ENCODE data around the gene KRTAP4-16. TPM values are rescaled to one million over a fixed set of nuclear protein-coding genes. Genes with fewer than 3 reads are reported as not detected.
"Not testable (repeated sequence)": the region's sequence is repeated elsewhere in the genome, so short reads cannot be mapped to it uniquely, and the experiment has no call there.

The KRTAP4-16 gene
- polyA plus RNA-seq, 2 of the 4 experiments (the other 2 are of a cell fraction) = not detected

DNA sequence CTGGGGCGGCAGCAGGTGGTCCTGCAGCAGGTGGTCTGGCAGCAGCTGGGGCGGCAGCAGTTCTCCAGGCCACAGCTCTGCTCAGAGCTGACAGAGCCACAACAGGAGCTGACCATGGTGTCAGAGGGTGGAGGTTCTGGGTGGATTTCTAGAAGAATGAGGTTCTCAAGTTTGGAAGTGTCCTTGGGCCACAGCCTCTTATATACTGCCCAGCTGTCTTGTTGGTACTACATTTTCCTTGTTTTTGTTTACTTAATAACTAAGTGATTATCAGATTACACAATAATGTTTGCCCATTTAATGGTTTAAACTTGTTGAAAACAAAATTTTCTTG is 47.6 kb upstream of the KRTAP4-16 start, which contains the start of gene KRTAP4-5:
KRTAP4-5 (minus strand) TSS at position 174 of the 334 bp plus-strand sequence; CDS start at position 116, 58 bp downstream.
- POLR2A ChIA-PET = no interaction called here
- Histone ChIP-seq H3K4me3 (no peak within 1 kb of the TSS), H3K27ac (no peak within 1 kb of the TSS), H3K9me3 (no peaks in the 10 kb centered on the region), H3K4me1 (no peaks in the 10 kb centered on the region), H3K4me2 (no peak within 1 kb of the TSS)
- peak in 1 of 2 experiments; percentile 39; a peak in 1 of 6 replicates for ATAC-seq
- DNase-seq (ENCODE audit: low read depth in 1 of 2, low spot score in 1 of 2) = no peak
- no peak for TF ChIP-seq CEBPB (IDR thresholded peaks at IDR 0.05)
- TF ChIP-seq CHD4 (IDR thresholded peaks at IDR 0.05; ENCODE audit: borderline replicate concordance) = no peak
- no peak for TF ChIP-seq KDM5A (IDR thresholded peaks at IDR 0.05)
- no peak for TF ChIP-seq HOXB13 (CRISPR knock-in tag; IDR thresholded peaks at IDR 0.05; ENCODE audit: low read depth)
- no peak for TF ChIP-seq NPAS2 (CRISPR knock-in tag; IDR thresholded peaks at IDR 0.05; ENCODE audit: borderline replicate concordance)
- no peak for TF ChIP-seq KDM1A (IDR thresholded peaks at IDR 0.05; ENCODE audit: low read depth)
- TF ChIP-seq ZNF302 (CRISPR knock-in tag; IDR thresholded peaks at IDR 0.05) = no peak
- TF ChIP-seq, protein P1, sequence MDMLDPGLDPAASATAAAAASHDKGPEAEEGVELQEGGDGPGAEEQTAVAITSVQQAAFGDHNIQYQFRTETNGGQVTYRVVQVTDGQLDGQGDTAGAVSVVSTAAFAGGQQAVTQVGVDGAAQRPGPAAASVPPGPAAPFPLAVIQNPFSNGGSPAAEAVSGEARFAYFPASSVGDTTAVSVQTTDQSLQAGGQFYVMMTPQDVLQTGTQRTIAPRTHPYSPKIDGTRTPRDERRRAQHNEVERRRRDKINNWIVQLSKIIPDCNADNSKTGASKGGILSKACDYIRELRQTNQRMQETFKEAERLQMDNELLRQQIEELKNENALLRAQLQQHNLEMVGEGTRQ (IDR thresholded peaks at IDR 0.05) = no peak
- no peak for TF ChIP-seq SREBF2 (IDR thresholded peaks at IDR 0.05)
- no peak for TF ChIP-seq TP53 (CRISPR knock-in tag; IDR thresholded peaks at IDR 0.05)
- FAIRE-seq = no peak
- 56% methylated on average over 2 of the region's 2 CpGs for WGBS (ENCODE audit: missing lambda C conversion rate)
- CTCF ChIA-PET = interaction anchor here (0.7 kb wide), 1 partner anchor 381 kb away, joined by 3 read pairs; no protein-coding TSS in a partner anchor

DNA sequence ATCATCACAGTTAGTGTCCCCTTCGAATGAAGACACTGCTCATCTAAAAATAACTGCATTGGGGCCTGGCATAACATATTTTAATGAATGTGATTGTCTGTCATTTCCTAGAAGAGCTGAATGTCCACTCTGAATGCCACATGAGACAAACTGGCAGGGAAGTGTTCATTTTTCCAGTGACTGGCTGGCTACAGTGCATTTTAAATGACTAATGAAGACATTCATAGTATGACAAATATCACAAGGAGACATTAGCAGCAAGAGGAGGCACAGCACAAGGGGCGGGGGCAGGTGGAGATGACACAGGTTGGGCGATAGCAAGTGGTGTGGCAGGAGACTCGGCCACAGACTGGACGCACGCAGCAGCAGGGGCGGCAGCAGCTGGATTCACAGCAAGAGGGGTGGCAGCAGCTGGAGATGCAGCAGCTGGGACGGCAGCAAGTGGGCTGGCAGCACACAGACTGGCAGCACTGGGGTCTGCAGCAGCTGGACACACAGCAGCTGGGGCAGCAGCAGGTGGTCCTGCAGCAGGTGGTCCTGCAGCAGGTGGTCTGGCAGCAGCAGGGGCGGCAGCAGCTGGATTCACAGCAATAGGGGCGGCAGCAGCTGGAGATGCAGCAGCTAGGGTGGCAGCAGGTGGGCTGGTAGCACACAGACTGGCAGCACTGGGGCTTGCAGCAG is 47.1 kb upstream of the KRTAP4-16 start:
- FAIRE-seq; DNase-seq (ENCODE audit: low read depth in 1 of 2, low spot score in 1 of 2); ATAC-seq; POLR2A ChIA-PET; H3K4me1 ChIP-seq; H3K4me2 ChIP-seq; H3K27ac ChIP-seq; H3K4me3 ChIP-seq; H3K9me3 ChIP-seq: not testable (repeated sequence)
- CTCF ChIA-PET = interaction anchor here (0.7 kb wide), 1 partner anchor 381 kb away, joined by 3 read pairs; no protein-coding TSS in a partner anchor
- 70% methylated on average over 10 of the region's 10 CpGs for WGBS (ENCODE audit: missing lambda C conversion rate)

DNA sequence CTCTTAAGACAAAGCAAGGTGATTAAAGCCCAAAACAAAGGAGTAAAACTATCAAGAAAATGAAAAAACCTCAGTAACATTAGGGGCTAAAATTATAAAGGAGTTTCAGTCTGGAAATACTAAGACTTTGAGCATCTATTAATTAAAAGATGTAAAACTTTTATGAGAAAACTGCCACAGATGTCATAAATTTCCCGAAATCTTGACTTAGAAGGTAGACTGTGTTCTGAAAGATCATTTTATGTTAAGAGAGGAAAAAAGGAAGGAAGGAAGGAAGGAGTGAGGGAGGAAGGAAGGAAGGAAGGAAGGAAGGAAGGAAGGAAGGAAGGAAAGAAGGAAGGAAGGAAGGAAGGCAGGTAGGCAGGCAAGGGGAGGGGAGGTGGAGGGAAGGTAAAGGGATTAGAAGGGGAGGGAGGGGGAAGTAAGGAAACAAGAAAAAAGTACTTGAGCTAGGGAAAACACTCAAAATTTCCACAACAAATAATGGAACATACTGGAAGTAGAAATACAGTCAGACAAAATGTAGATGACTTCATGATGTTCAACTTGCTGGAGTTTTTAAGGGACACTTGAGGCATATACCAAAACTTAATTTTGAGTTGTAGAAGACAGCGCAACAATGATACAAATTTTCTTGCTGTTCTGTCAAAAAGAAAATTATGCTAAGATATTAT is 45.7 kb upstream of the KRTAP4-16 start:
- H3K4me3 ChIP-seq = no peak overlapping the region
- H3K4me1 ChIP-seq = no peaks in the 10 kb centered on the region
- FAIRE-seq = no peak
- no peak for DNase-seq (ENCODE audit: low read depth in 1 of 2, low spot score in 1 of 2)
- no peak for ATAC-seq
- POLR2A ChIA-PET = no interaction called here
- CTCF ChIA-PET = interaction anchor here (0.6 to 0.8 kb wide), 2 partner anchors 12 to 75 kb away, joined by 3 read pairs; no protein-coding TSS in a partner anchor
- WGBS (ENCODE audit: missing lambda C conversion rate) = 75% methylated on average over 2 of the region's 2 CpGs
- H3K4me2 ChIP-seq = no peak overlapping the region
- H3K27ac ChIP-seq = no peak overlapping the region
- no peak for TF ChIP-seq FOSB (CRISPR knock-in tag; IDR thresholded peaks at IDR 0.05)
- TF ChIP-seq CBX8 (IDR thresholded peaks at IDR 0.05) = no peak
- no peak for TF ChIP-seq KDM5A (IDR thresholded peaks at IDR 0.05)
- TF ChIP-seq, protein P1 (IDR thresholded peaks at IDR 0.05) = no peak
- no peak for TF ChIP-seq MAFK (IDR thresholded peaks at IDR 0.05; ENCODE audit: partially characterized antibody)
- TF ChIP-seq CHD4 (IDR thresholded peaks at IDR 0.05; ENCODE audit: borderline replicate concordance) = no peak
- no peak for TF ChIP-seq SREBF2 (IDR thresholded peaks at IDR 0.05)
- TF ChIP-seq MYC (IDR thresholded peaks at IDR 0.05; ENCODE audit: borderline replicate concordance, low read length) = no peak
- TF ChIP-seq HEYL (CRISPR knock-in tag; IDR thresholded peaks at IDR 0.05) = no peak
- TF ChIP-seq ESRRA (IDR thresholded peaks at IDR 0.05; ENCODE audit: borderline replicate concordance, low read length) = no peak
- H3K9me3 ChIP-seq = peaks cover 9% of the 10 kb centered on the region; the same call in 2 of the 3 replicates

DNA sequence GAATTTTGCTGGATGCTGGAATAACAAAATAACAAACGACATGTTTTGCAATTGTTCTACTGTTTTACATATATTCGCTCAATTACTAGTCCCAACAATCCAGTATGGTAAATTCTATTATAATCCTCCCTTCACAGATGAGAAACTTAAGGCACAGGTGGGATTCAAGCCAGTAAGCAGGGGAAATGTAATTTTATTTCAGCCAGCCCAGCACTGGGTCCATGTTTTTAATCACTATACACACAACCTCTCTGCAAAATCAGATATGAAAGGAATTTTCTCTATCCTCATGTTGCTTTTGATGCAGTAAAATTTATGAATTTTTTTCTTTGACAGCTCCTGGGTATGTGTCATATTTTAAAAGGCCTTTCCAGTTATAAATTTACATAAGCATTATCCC is 43.3 kb upstream of the KRTAP4-16 start:
- H3K27ac ChIP-seq = no peak overlapping the region
- ATAC-seq (no peak), FAIRE-seq (no peak), DNase-seq (ENCODE audit: low read depth in 1 of 2, low spot score in 1 of 2) (no peak)
- peaks cover 31% of the 10 kb centered on the region for H3K9me3 ChIP-seq
- no peak overlapping the region for H3K4me3 ChIP-seq
- TF ChIP-seq FOSL2 (IDR thresholded peaks at IDR 0.05) = no peak
- no peak for TF ChIP-seq FOSL2 (CRISPR knock-in tag; IDR thresholded peaks at IDR 0.05)
- TF ChIP-seq, protein P2, sequence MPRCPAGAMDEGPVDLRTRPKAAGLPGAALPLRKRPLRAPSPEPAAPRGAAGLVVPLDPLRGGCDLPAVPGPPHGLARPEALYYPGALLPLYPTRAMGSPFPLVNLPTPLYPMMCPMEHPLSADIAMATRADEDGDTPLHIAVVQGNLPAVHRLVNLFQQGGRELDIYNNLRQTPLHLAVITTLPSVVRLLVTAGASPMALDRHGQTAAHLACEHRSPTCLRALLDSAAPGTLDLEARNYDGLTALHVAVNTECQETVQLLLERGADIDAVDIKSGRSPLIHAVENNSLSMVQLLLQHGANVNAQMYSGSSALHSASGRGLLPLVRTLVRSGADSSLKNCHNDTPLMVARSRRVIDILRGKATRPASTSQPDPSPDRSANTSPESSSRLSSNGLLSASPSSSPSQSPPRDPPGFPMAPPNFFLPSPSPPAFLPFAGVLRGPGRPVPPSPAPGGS (IDR thresholded peaks at IDR 0.05) = no peak
- TF ChIP-seq, protein P3, sequence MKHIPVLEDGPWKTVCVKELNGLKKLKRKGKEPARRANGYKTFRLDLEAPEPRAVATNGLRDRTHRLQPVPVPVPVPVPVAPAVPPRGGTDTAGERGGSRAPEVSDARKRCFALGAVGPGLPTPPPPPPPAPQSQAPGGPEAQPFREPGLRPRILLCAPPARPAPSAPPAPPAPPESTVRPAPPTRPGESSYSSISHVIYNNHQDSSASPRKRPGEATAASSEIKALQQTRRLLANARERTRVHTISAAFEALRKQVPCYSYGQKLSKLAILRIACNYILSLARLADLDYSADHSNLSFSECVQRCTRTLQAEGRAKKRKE (CRISPR knock-in tag; IDR thresholded peaks at IDR 0.05; ENCODE audit: low read depth) = no peak
- no peak for TF ChIP-seq HOXA7 (CRISPR knock-in tag; IDR thresholded peaks at IDR 0.05)
- TF ChIP-seq RNF2 (IDR thresholded peaks at IDR 0.05; ENCODE audit: borderline replicate concordance, low read depth) = no peak
- no peak for TF ChIP-seq POLR2AphosphoS2 (conservative IDR thresholded peaks at IDR 0.05; ENCODE audit: low read length)
- TF ChIP-seq RAD21 (conservative IDR thresholded peaks at IDR 0.05 in 1 of 2, IDR thresholded peaks at IDR 0.05 in 1 of 2) = no peak
- TF ChIP-seq NPAS2 (CRISPR knock-in tag; IDR thresholded peaks at IDR 0.05; ENCODE audit: borderline replicate concordance) = no peak
- TF ChIP-seq, protein P4, sequence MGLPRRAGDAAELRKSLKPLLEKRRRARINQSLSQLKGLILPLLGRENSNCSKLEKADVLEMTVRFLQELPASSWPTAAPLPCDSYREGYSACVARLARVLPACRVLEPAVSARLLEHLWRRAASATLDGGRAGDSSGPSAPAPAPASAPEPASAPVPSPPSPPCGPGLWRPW (IDR thresholded peaks at IDR 0.05) = no peak
- TF ChIP-seq SREBF2 (IDR thresholded peaks at IDR 0.05) = no peak
- ChIA-PET POLR2A (no interaction called here), CTCF (no interaction called here)
- 49% methylated on average over 2 of the region's 2 CpGs for WGBS (ENCODE audit: missing lambda C conversion rate)
- no peaks in the 10 kb centered on the region for H3K4me1 ChIP-seq
- no peak overlapping the region for H3K4me2 ChIP-seq

Data from A549 (cell line).